HS-27A (cell line): ENCODE measurements around the gene RNASEH2A.
"Not testable (repeated sequence)": the region's sequence is repeated elsewhere in the genome, so short reads cannot be mapped to it uniquely, and the experiment has no call there.

Source experiments
- DNase-seq: peaks from one replicate; pipeline ENCODE4 v3.0.0-alpha.2; 2012; ENCODE audit warnings: low read depth, missing footprints

Gene RNASEH2A

GRCh38 chr19:12833738-12834565 is 27.6 kb downstream of the RNASEH2A start:
- DNase-seq, result no peak

GRCh38 chr19:12834566-12834943 is 28.2 kb downstream of the RNASEH2A start, which contains the start of gene RTBDN:
Gene RTBDN (minus strand): TSS chr19:12834579. CDS start chr19:12829979, 4,600 bp downstream.
- DNase-seq, result no peak

GRCh38 chr19:12834976-12835757 is 28.8 kb downstream of the RNASEH2A start:
- DNase-seq, result no peak

GRCh38 chr19:12836529-12836863 is 30.1 kb downstream of the RNASEH2A start:
- DNase-seq, result no peak

- no peak for DNase-seq
Measured at GRCh38 chr19:12837225-12837624, 30.8 kb downstream of the RNASEH2A start.

GRCh38 chr19:12838182-12838885 is 31.9 kb downstream of the RNASEH2A start, which contains the start of gene MAST1:
Gene MAST1 (plus strand): TSS chr19:12838515. CDS start chr19:12838573, 58 bp downstream.
- DNase-seq, result no peak

GRCh38 chr19:12838886-12839756 is 32.7 kb downstream of the RNASEH2A start:
- DNase-seq, result no peak

- DNase-seq, result no peak
Measured at GRCh38 chr19:12840091-12841079, 34.0 kb downstream of the RNASEH2A start.

- DNase-seq, result no peak
Measured at GRCh38 chr19:12841094-12841493, 34.7 kb downstream of the RNASEH2A start.

GRCh38 chr19:12842511-12842910 is 36.1 kb downstream of the RNASEH2A start:
- no peak for DNase-seq

- DNase-seq, result no peak
Measured at GRCh38 chr19:12843328-12843727, 36.9 kb downstream of the RNASEH2A start.

GRCh38 chr19:12843999-12844732 is 37.8 kb downstream of the RNASEH2A start:
- no peak for DNase-seq

GRCh38 chr19:12846613-12847012 is 40.2 kb downstream of the RNASEH2A start:
- not testable (repeated sequence) for DNase-seq

- DNase-seq, result peak; percentile 27
Measured at GRCh38 chr19:12847159-12848139, 41.1 kb downstream of the RNASEH2A start.

- no peak for DNase-seq
Measured at GRCh38 chr19:12856653-12857052, 50.3 kb downstream of the RNASEH2A start.

- no peak for DNase-seq
Measured at GRCh38 chr19:12858041-12858928, 51.9 kb downstream of the RNASEH2A start.

- DNase-seq, result no peak
Measured at GRCh38 chr19:12859546-12859945, 53.2 kb downstream of the RNASEH2A start.
